GM12878 (cell line): Measurements from ENCODE around the gene GOT2.

Experiments used
- CEBPB ChIP-seq, 2 experiments: fragments of 150-350 bp in 1 of 2; IDR thresholded peaks; 2 replicates each; pipeline ENCODE4 v1.6.1; 2012 to 2014; ENCODE audit warnings: low read depth in 2 of 2, low read length in 2 of 2, borderline replicate concordance in 1 of 2, inconsistent platforms in 1 of 2
- CEBPZ ChIP-seq: fragments of 150-350 bp; IDR thresholded peaks from 2 replicates; pipeline ENCODE4 v1.6.1; 2016; ENCODE audit warnings: low read depth, low read length
- CTCF ChIP-seq, 3 experiments: IDR thresholded peaks in 2 of 3; conservative IDR thresholded peaks in 1 of 3; 2 replicates each; pipeline ENCODE4 v1.5.1; 2011; ENCODE audit warnings: low read depth in 3 of 3, low read length in 3 of 3, mild to moderate bottlenecking in 3 of 3, control low read depth in 2 of 3, moderate library complexity in 2 of 3, inconsistent platforms in 1 of 3, mixed read lengths in 1 of 3; ENCODE audit not compliant: control insufficient read depth in 2 of 3, insufficient read depth in 1 of 3; ENCODE audit errors: extremely low read depth in 1 of 3
- EP300 ChIP-seq, 2 experiments: fragments of 150-350 bp in 1 of 2; IDR thresholded peaks; 2 replicates each; pipeline ENCODE4 v1.6.1; 2011 to 2012; ENCODE audit warnings: low read depth in 2 of 2, low read length in 2 of 2, borderline replicate concordance in 1 of 2, improper control_type of control experiment in 1 of 2, inconsistent platforms in 1 of 2; ENCODE audit not compliant: control insufficient read depth in 1 of 2
- ESRRA ChIP-seq: IDR thresholded peaks from 2 replicates; pipeline ENCODE4 v1.6.1; 2012; ENCODE audit warnings: mild to moderate bottlenecking, low read length, improper control_type of control experiment
- HDAC6 ChIP-seq: fragments of 200-600 bp; sonication (generic); IDR thresholded peaks from one replicate; pipeline ENCODE4 v1.8.0; 2017; ENCODE audit warnings: antibody characterized with exemption; ENCODE audit not compliant: unreplicated experiment
- JUND ChIP-seq: IDR thresholded peaks from 2 replicates; pipeline ENCODE4 v1.6.1; 2012; ENCODE audit warnings: low read depth, mild to moderate bottlenecking, low read length, improper control_type of control experiment, moderate library complexity
- MAX ChIP-seq: IDR thresholded peaks from 2 replicates; pipeline ENCODE4 v1.6.1; 2012; ENCODE audit warnings: low read depth, low read length, improper control_type of control experiment
- PBX3 ChIP-seq: IDR thresholded peaks from 2 replicates; pipeline ENCODE4 v1.6.1; 2011; ENCODE audit warnings: mild to moderate bottlenecking, low read depth, low read length, moderate library complexity; ENCODE audit not compliant: insufficient replicate concordance
- POLR2A ChIP-seq: IDR thresholded peaks from 2 replicates; pipeline ENCODE4 v1.6.1; 2011; ENCODE audit warnings: low read depth, mild to moderate bottlenecking, low read length
- SRF ChIP-seq, 2 experiments: IDR thresholded peaks; 2 replicates each; pipeline ENCODE4 v1.6.1; 2011; ENCODE audit warnings: low read depth in 2 of 2, low read length in 2 of 2, mild to moderate bottlenecking in 1 of 2, moderate library complexity in 1 of 2
- USF2 ChIP-seq: IDR thresholded peaks from 2 replicates; pipeline ENCODE4 v1.6.1; 2011; ENCODE audit warnings: low read depth, low read length, improper control_type of control experiment, borderline replicate concordance
- YY1 ChIP-seq: IDR thresholded peaks from 2 replicates; pipeline ENCODE4 v1.6.1; 2011; ENCODE audit warnings: low read depth, mild to moderate bottlenecking, low read length

GRCh38 chr16:58741976-58742375, 7.9 kb upstream of the GOT2 start:
- TF ChIP-seq CTCF (IDR thresholded peaks at IDR 0.05 in 2 of 3, conservative IDR thresholded peaks at IDR 0.05 in 1 of 3; ENCODE audit: control insufficient read depth in 2 of 3, extremely low read depth in 1 of 3, insufficient read depth in 1 of 3, low read depth in 3 of 3, low read length in 3 of 3) (no peak), EP300 (IDR thresholded peaks at IDR 0.05; ENCODE audit: borderline replicate concordance in 1 of 2, control insufficient read depth in 1 of 2, low read depth in 2 of 2, low read length in 2 of 2) (no peak), POLR2A (no peak), JUND (no peak), CEBPB (IDR thresholded peaks at IDR 0.05; ENCODE audit: borderline replicate concordance in 1 of 2, low read depth in 2 of 2, low read length in 2 of 2) (no peak), PBX3 (no peak), ESRRA (no peak), MAX (no peak), HDAC6 (no peak), USF2 (no peak), YY1 (no peak), SRF (IDR thresholded peaks at IDR 0.05; ENCODE audit: low read depth in 2 of 2, low read length in 2 of 2) (no peak), CEBPZ (no peak)
